ENCODE measurements around the gene LRBA. TPM values are rescaled to one million over a fixed set of nuclear protein-coding genes. Genes with fewer than 3 reads are reported as not detected.

Gene LRBA
- total and polyA plus RNA-seq, 4 donors = 11.8 to 149 (median 34.2) TPM

- no peak overlapping the region for H3K27ac ChIP-seq (ENCODE audit: low read depth in 1 of 2, low read length in 1 of 2)
- no peak overlapping the region for H3K9ac ChIP-seq (ENCODE audit: insufficient read depth in 1 of 2, low read length in 2 of 2)
- 97 to 98% methylated on average over 2 of the region's 2 CpGs for WGBS, 2 donors
- ATAC-seq (ENCODE audit: insufficient read depth, low FRiP score) = no peak
- H3K4me1 ChIP-seq (ENCODE audit: control insufficient read depth in 5 of 5, insufficient read depth in 5 of 5, low read length in 5 of 5) = peaks cover 0 to 2% (median 0%) of the 10 kb centered on the region in 5 donors
- TF ChIP-seq, protein P1, sequence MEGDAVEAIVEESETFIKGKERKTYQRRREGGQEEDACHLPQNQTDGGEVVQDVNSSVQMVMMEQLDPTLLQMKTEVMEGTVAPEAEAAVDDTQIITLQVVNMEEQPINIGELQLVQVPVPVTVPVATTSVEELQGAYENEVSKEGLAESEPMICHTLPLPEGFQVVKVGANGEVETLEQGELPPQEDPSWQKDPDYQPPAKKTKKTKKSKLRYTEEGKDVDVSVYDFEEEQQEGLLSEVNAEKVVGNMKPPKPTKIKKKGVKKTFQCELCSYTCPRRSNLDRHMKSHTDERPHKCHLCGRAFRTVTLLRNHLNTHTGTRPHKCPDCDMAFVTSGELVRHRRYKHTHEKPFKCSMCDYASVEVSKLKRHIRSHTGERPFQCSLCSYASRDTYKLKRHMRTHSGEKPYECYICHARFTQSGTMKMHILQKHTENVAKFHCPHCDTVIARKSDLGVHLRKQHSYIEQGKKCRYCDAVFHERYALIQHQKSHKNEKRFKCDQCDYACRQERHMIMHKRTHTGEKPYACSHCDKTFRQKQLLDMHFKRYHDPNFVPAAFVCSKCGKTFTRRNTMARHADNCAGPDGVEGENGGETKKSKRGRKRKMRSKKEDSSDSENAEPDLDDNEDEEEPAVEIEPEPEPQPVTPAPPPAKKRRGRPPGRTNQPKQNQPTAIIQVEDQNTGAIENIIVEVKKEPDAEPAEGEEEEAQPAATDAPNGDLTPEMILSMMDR (IDR thresholded peaks at IDR 0.05; ENCODE audit: control extremely low read depth, extremely low read depth) = no peak
- H3K9me3 ChIP-seq (ENCODE audit: control insufficient read depth in 4 of 4, insufficient read depth in 3 of 4, low read length in 3 of 4) = no peaks in the 10 kb centered on the region
- no peak overlapping the region for H3K4me3 ChIP-seq
- no peaks in the 10 kb centered on the region for H3K27me3 ChIP-seq (ENCODE audit: control insufficient read depth in 3 of 3, insufficient read depth in 3 of 3, low read length in 2 of 3)
- no peak for DNase-seq
- H3K36me3 ChIP-seq (ENCODE audit: control insufficient read depth in 4 of 4, insufficient read depth in 4 of 4, low read length in 4 of 4) = no peaks in the 10 kb centered on the region
Observed at GRCh38 chr4:150799207-150799606, 215.9 kb downstream of the LRBA start.

DNA sequence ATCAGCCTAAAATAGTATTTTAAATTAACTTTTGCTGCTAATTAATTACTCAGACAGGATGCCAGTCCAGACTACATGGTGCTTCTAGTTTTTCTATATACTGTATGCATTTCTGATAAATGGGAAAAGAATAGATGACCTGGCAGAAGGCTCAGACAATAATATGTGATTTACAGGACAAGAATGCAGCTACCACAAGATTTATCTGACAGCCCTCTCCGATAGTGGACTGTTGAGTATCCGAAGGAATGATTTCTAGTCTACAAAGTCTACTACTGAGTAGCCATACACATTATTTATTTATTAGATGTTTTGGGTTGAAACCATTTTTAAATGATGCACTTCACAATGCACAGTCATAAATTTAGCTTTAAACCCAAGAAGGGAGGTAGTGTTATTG is 220.4 kb downstream of the LRBA start:
- DNase-seq (no peak), ATAC-seq (ENCODE audit: insufficient read depth, low FRiP score) (no peak)
- H3K9ac ChIP-seq (ENCODE audit: insufficient read depth in 1 of 2, low read length in 2 of 2) = no peak overlapping the region
- 86 to 95% methylated on average over 2 of the region's 2 CpGs for WGBS, 2 donors
- no peak overlapping the region for H3K4me3 ChIP-seq
- no peak overlapping the region for H3K27ac ChIP-seq (ENCODE audit: low read depth in 1 of 2, low read length in 1 of 2)
- peaks cover 0 to 2% (median 0%) of the 10 kb centered on the region in 5 donors for H3K4me1 ChIP-seq (ENCODE audit: control insufficient read depth in 5 of 5, insufficient read depth in 5 of 5, low read length in 5 of 5)
- no peaks in the 10 kb centered on the region for H3K36me3 ChIP-seq (ENCODE audit: control insufficient read depth in 4 of 4, insufficient read depth in 4 of 4, low read length in 4 of 4)
- H3K9me3 ChIP-seq (ENCODE audit: control insufficient read depth in 4 of 4, insufficient read depth in 3 of 4, low read length in 3 of 4) = no peaks in the 10 kb centered on the region
- H3K27me3 ChIP-seq (ENCODE audit: control insufficient read depth in 3 of 3, insufficient read depth in 3 of 3, low read length in 2 of 3) = no peaks in the 10 kb centered on the region
- TF ChIP-seq, protein P1 (IDR thresholded peaks at IDR 0.05; ENCODE audit: control extremely low read depth, extremely low read depth) = no peak

DNA sequence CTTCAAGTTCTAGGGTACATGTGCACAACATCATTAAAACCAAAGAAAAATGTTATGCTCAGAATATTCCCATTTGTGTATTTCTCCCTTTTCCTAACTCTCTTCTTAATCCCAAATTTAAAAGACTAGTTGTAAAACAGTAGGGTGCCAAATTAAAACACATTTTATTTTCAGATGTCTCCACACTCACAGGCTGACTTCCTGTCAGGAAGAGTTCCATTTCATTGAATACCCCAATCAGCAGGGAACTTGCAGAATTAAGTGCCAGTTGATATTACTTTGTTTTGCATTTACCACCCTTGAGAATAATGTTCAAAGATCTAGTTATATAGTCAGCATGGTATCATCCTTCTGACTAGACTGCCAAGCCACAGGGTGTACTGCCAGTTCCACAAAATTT is 225.2 kb downstream of the LRBA start:
- TF ChIP-seq, protein P1 (IDR thresholded peaks at IDR 0.05; ENCODE audit: control extremely low read depth, extremely low read depth) = no peak
- no peaks in the 10 kb centered on the region for H3K36me3 ChIP-seq (ENCODE audit: control insufficient read depth in 4 of 4, insufficient read depth in 4 of 4, low read length in 4 of 4)
- no peak overlapping the region for H3K9ac ChIP-seq (ENCODE audit: insufficient read depth in 1 of 2, low read length in 2 of 2)
- H3K4me1 ChIP-seq (ENCODE audit: control insufficient read depth in 5 of 5, insufficient read depth in 5 of 5, low read length in 5 of 5) = no peaks in the 10 kb centered on the region
- H3K9me3 ChIP-seq (ENCODE audit: control insufficient read depth in 4 of 4, insufficient read depth in 3 of 4, low read length in 3 of 4) = no peaks in the 10 kb centered on the region
- DNase-seq = no peak
- ATAC-seq (ENCODE audit: insufficient read depth, low FRiP score) = no peak
- H3K27ac ChIP-seq (ENCODE audit: low read depth in 1 of 2, low read length in 1 of 2) = no peak overlapping the region
- no peaks in the 10 kb centered on the region for H3K27me3 ChIP-seq (ENCODE audit: control insufficient read depth in 3 of 3, insufficient read depth in 3 of 3, low read length in 2 of 3)
- no peak overlapping the region for H3K4me3 ChIP-seq

GRCh38 chr4:150784939-150785338 is 230.1 kb downstream of the LRBA start:
- Histone ChIP-seq H3K9ac (ENCODE audit: insufficient read depth in 1 of 2, low read length in 2 of 2) (no peak overlapping the region), H3K27ac (ENCODE audit: low read depth in 1 of 2, low read length in 1 of 2) (no peak overlapping the region), H3K4me1 (ENCODE audit: control insufficient read depth in 5 of 5, insufficient read depth in 5 of 5, low read length in 5 of 5) (peaks cover 0 to 2% (median 0%) of the 10 kb centered on the region in 5 donors), H3K9me3 (ENCODE audit: control insufficient read depth in 4 of 4, insufficient read depth in 3 of 4, low read length in 3 of 4) (no peaks in the 10 kb centered on the region), H3K27me3 (ENCODE audit: control insufficient read depth in 3 of 3, insufficient read depth in 3 of 3, low read length in 2 of 3) (no peaks in the 10 kb centered on the region), H3K36me3 (ENCODE audit: control insufficient read depth in 4 of 4, insufficient read depth in 4 of 4, low read length in 4 of 4) (no peaks in the 10 kb centered on the region), H3K4me3 (no peak overlapping the region)
- DNase-seq (no peak), ATAC-seq (ENCODE audit: insufficient read depth, low FRiP score) (no peak)
- WGBS, 2 donors = 84 to 90% methylated on average over 8 of the region's 8 CpGs
- TF ChIP-seq, protein P1 (IDR thresholded peaks at IDR 0.05; ENCODE audit: control extremely low read depth, extremely low read depth) = no peak
